ENCODE measurements around the gene XAGE2. TPM values are rescaled to one million over a fixed set of nuclear protein-coding genes. Genes with fewer than 3 reads are reported as not detected.

XAGE2 gene
- total RNA-seq, 4 donors from 2014 or later = not detected

DNA sequence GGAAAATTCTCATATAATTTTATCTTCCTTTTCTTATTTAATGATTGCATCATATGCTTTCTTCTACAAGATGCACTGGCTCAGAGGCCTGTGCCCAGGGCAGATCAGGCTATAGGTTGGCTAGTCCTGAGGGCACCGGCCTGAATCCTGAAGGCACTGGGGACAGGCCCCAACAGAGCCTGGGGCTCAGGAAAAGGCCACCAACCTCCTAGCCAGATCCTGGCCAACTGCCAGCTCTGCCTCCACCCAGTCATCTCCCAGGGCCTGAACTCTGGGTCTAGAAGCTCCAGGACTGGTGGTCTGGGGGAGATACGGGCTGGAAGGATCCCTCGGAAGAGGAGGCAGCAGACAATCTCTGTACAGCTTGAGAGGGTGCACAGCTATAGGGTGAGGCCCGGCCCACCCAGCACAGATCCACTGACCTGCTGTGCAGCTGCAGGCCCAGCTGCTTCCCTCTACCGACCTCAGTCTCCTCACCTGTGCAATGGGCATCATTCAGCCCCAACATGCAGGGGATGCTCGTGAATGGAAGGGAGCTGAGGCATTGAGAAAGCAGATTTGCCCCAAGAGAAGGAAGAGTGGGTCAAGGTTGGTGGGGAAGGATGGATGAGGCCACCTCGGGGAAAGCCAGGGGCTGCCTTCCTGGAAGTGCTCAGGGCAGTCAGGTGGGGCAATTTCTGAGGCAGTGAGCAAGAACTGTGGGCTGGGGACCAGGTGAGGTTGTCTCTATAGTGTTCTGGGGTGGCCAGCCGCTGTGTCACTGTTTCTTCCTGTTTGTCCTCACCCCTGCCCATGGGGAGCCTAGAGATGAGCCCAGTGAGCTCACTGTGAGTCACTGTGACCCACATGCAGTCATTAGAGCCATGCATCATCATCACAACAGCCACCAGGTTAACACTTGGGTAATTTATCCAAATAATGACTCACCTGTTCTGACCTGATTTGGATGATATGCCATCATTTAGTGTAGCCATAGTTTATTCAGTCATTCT lies 22.4 kb upstream of the XAGE2 start:
- TF ChIP-seq EP300 (IDR thresholded peaks at IDR 0.05) (no peak), POLR2AphosphoS5 (IDR thresholded peaks at IDR 0.05) (no peak), POLR2A (IDR thresholded peaks at IDR 0.05; ENCODE audit: low read depth) (no peak)
- TF ChIP-seq, protein P1, sequence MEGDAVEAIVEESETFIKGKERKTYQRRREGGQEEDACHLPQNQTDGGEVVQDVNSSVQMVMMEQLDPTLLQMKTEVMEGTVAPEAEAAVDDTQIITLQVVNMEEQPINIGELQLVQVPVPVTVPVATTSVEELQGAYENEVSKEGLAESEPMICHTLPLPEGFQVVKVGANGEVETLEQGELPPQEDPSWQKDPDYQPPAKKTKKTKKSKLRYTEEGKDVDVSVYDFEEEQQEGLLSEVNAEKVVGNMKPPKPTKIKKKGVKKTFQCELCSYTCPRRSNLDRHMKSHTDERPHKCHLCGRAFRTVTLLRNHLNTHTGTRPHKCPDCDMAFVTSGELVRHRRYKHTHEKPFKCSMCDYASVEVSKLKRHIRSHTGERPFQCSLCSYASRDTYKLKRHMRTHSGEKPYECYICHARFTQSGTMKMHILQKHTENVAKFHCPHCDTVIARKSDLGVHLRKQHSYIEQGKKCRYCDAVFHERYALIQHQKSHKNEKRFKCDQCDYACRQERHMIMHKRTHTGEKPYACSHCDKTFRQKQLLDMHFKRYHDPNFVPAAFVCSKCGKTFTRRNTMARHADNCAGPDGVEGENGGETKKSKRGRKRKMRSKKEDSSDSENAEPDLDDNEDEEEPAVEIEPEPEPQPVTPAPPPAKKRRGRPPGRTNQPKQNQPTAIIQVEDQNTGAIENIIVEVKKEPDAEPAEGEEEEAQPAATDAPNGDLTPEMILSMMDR (IDR thresholded peaks at IDR 0.05) = no peak
- intact Hi-C loops (cut with DNase I) = no loop called here
- no peaks in the 10 kb centered on the region for H3K4me1 ChIP-seq
- H3K36me3 ChIP-seq = no peaks in the 10 kb centered on the region
- DNase-seq (ENCODE audit: extremely low spot score) = no peak
- no peak overlapping the region for H3K4me3 ChIP-seq
- H3K9me3 ChIP-seq = no peaks in the 10 kb centered on the region
- WGBS = 74% methylated on average over 8 of the region's 8 CpGs
- H3K27me3 ChIP-seq = peaks cover 0 to 7% (median 0%) of the 10 kb centered on the region in 4 donors
- no peak overlapping the region for H3K27ac ChIP-seq (replicated peaks in 1 of 4)

DNA sequence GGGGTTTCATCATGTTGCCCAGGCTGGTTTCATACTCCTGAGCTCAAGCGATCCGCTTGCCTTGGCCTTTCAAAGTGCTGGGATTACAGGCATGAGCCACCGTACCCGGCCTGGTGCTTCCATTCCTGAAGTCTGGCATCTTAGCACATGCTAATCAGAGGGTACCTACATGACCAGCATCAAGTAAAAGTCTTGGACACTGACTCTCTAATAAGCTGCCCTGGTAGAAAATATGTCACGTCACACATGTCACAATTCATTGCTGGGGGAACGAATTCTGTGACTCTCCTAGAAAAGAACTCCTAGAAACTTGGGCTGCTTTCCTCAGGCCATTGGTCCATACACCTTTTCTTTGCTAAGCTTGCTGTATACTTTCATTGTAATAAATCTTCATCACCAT lies 19.1 kb upstream of the XAGE2 start:
- WGBS = 80% methylated on average over 6 of the region's 6 CpGs
- intact Hi-C loops (cut with DNase I) = no loop called here
- DNase-seq (ENCODE audit: extremely low spot score) = no peak
- Histone ChIP-seq H3K4me3 (no peak overlapping the region), H3K36me3 (no peaks in the 10 kb centered on the region), H3K27me3 (peaks cover 0 to 7% (median 0%) of the 10 kb centered on the region in 4 donors), H3K9me3 (no peaks in the 10 kb centered on the region), H3K27ac (replicated peaks in 1 of 4) (no peak overlapping the region), H3K4me1 (no peaks in the 10 kb centered on the region)
- TF ChIP-seq, protein P1 (IDR thresholded peaks at IDR 0.05) = no peak

DNA sequence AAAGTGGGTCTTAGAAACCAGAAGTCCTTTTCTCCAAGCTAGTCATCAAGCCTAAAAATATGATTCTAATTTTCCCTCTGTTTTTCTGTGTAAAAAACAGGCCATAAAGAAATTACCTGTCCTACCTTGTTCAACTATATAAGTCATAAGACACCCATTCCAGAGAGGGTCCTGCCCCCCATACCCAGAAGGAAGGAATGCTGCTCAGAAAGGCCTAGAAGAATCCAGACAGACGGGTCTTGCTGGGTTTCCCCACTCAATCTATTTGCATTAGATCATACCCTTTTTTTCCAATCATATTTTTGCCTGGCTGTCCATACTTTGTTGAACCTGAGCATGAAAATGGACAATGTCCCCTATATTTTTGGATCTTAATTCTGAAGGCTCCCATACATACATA lies 16.3 kb upstream of the XAGE2 start:
- no peak for DNase-seq (ENCODE audit: extremely low spot score)
- Histone ChIP-seq H3K27me3 (no peaks in the 10 kb centered on the region), H3K9me3 (no peaks in the 10 kb centered on the region), H3K4me1 (no peaks in the 10 kb centered on the region), H3K27ac (replicated peaks in 1 of 4) (no peak overlapping the region), H3K36me3 (no peaks in the 10 kb centered on the region), H3K4me3 (no peak overlapping the region)
- TF ChIP-seq POLR2AphosphoS5 (IDR thresholded peaks at IDR 0.05) = no peak
- TF ChIP-seq, protein P1 (IDR thresholded peaks at IDR 0.05) = no peak
- no peak for TF ChIP-seq POLR2A (IDR thresholded peaks at IDR 0.05; ENCODE audit: low read depth)
- TF ChIP-seq EP300 (IDR thresholded peaks at IDR 0.05) = no peak
- WGBS = 58% methylated on average over 1 of the region's 1 CpG
- intact Hi-C loops (cut with DNase I) = no loop called here

DNA sequence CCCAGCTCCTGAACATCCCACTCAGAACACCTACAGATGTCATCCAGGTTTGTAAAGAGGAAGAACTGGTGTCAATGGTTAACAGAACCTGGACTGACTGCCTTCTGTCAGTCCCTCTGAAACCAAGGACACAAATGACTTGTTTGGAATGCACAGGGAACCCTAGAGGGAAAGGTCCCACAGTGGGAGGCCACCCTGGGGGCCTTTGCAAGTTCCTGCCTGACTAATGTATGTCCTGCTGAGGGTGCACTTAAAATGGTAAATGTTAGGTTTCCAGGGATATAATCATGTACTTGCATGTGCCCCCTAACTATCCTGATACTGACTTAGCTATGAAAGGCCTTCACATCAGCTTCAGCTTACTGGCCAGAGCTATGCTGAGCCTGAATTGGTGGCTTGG lies 15.0 kb upstream of the XAGE2 start:
- intact Hi-C loops (cut with DNase I) = no loop called here
- no peak for DNase-seq (ENCODE audit: extremely low spot score)
- Histone ChIP-seq H3K36me3 (no peaks in the 10 kb centered on the region), H3K4me1 (no peaks in the 10 kb centered on the region), H3K27ac (replicated peaks in 1 of 4) (no peak overlapping the region), H3K4me3 (no peak overlapping the region), H3K27me3 (no peaks in the 10 kb centered on the region), H3K9me3 (no peaks in the 10 kb centered on the region)
- TF ChIP-seq EP300 (IDR thresholded peaks at IDR 0.05) (no peak), POLR2AphosphoS5 (IDR thresholded peaks at IDR 0.05) (no peak), POLR2A (IDR thresholded peaks at IDR 0.05; ENCODE audit: low read depth) (no peak)
- TF ChIP-seq, protein P1 (IDR thresholded peaks at IDR 0.05) = no peak
